Chondrocyte (in vitro differentiated cells): ENCODE measurements around the gene PERM1. TPM values are rescaled to one million over a fixed set of nuclear protein-coding genes. Genes with fewer than 3 reads are reported as not detected.
A peak's percentile ranks its signal among the peaks of the same experiment; 100 is the strongest.

ENCODE experiments used
- DNase-seq: peaks from one replicate; pipeline ENCODE4 v3.0.0; 2021; ENCODE audit warnings: mixed read lengths, low spot score
- H3K27ac Mint-ChIP-seq: one replicate; pipeline ENCODE4 v1.8.0; 2021; ENCODE audit warnings: mild to moderate bottlenecking, moderate library complexity, mixed read lengths; ENCODE audit not compliant: unreplicated experiment
- H3K27me3 Mint-ChIP-seq: 2 replicates; pipeline ENCODE4 v1.8.0; 2021; ENCODE audit warnings: low read depth, mixed read lengths
- H3K36me3 Mint-ChIP-seq: 2 replicates; pipeline ENCODE4 v1.8.0; 2021; ENCODE audit warnings: low read depth, mixed read lengths
- H3K4me1 Mint-ChIP-seq: 2 replicates; pipeline ENCODE4 v1.8.0; 2021; ENCODE audit warnings: low read depth, mild to moderate bottlenecking, mixed read lengths
- H3K4me3 Mint-ChIP-seq: one replicate; pipeline ENCODE4 v1.8.0; 2021; ENCODE audit warnings: mild to moderate bottlenecking, moderate library complexity, mixed read lengths; ENCODE audit not compliant: unreplicated experiment
- H3K9me3 Mint-ChIP-seq: 2 replicates; pipeline ENCODE4 v1.8.0; 2021; ENCODE audit warnings: low read depth, mixed read lengths
- CTCF ChIP-seq: fragments of 200-600 bp; sonication (generic); IDR thresholded peaks from 2 replicates; pipeline ENCODE4 v1.5.0; 2021; ENCODE audit warnings: antibody characterized with exemption, mild to moderate bottlenecking, moderate library complexity
- total RNA-seq: library from RNA; stranded (reverse); gene quantifications from 3 replicates; pipeline ENCODE4 v1.2.1, GENCODE V29; 2021

The PERM1 gene
- total RNA-seq, 1 donor from 2014 or later: 0.37 TPM

- DNase-seq: no peak
- Mint-ChIP-seq H3K27ac (no peak overlapping the region), H3K4me1 (peaks cover 34% of the 10 kb centered on the region), H3K36me3 (no peaks in the 10 kb centered on the region), H3K9me3 (no peaks in the 10 kb centered on the region), H3K4me3 (no peak overlapping the region), H3K27me3 (no peaks in the 10 kb centered on the region)
- TF ChIP-seq CTCF: no peak
These were observed 42.3 kb downstream of the PERM1 start for GRCh38 chr1:939511-940106.

- H3K9me3 Mint-ChIP-seq: no peaks in the 10 kb centered on the region
- peaks cover 27% of the 10 kb centered on the region for H3K4me1 Mint-ChIP-seq
- H3K27ac Mint-ChIP-seq: no peak overlapping the region
- no peaks in the 10 kb centered on the region for H3K36me3 Mint-ChIP-seq
- no peak for TF ChIP-seq CTCF
- no peak for DNase-seq
- H3K27me3 Mint-ChIP-seq: no peaks in the 10 kb centered on the region
- H3K4me3 Mint-ChIP-seq: no peak overlapping the region
These were observed 43.0 kb downstream of the PERM1 start for GRCh38 chr1:938711-939489.

- Mint-ChIP-seq H3K9me3 (no peaks in the 10 kb centered on the region), H3K36me3 (no peaks in the 10 kb centered on the region), H3K27me3 (no peaks in the 10 kb centered on the region), H3K4me3 (no peak overlapping the region), H3K4me1 (peaks cover 24% of the 10 kb centered on the region), H3K27ac (no peak overlapping the region)
- no peak for DNase-seq
- peak; percentile 70 for TF ChIP-seq CTCF
These were observed 43.7 kb downstream of the PERM1 start for GRCh38 chr1:938088-938683.

GRCh38 chr1:937521-937920 lies 44.4 kb downstream of the PERM1 start:
- Mint-ChIP-seq H3K27ac (no peak overlapping the region), H3K27me3 (no peaks in the 10 kb centered on the region), H3K4me1 (peaks cover 22% of the 10 kb centered on the region), H3K36me3 (no peaks in the 10 kb centered on the region), H3K9me3 (no peaks in the 10 kb centered on the region), H3K4me3 (no peak overlapping the region)
- no peak for TF ChIP-seq CTCF
- DNase-seq: no peak

DNA sequence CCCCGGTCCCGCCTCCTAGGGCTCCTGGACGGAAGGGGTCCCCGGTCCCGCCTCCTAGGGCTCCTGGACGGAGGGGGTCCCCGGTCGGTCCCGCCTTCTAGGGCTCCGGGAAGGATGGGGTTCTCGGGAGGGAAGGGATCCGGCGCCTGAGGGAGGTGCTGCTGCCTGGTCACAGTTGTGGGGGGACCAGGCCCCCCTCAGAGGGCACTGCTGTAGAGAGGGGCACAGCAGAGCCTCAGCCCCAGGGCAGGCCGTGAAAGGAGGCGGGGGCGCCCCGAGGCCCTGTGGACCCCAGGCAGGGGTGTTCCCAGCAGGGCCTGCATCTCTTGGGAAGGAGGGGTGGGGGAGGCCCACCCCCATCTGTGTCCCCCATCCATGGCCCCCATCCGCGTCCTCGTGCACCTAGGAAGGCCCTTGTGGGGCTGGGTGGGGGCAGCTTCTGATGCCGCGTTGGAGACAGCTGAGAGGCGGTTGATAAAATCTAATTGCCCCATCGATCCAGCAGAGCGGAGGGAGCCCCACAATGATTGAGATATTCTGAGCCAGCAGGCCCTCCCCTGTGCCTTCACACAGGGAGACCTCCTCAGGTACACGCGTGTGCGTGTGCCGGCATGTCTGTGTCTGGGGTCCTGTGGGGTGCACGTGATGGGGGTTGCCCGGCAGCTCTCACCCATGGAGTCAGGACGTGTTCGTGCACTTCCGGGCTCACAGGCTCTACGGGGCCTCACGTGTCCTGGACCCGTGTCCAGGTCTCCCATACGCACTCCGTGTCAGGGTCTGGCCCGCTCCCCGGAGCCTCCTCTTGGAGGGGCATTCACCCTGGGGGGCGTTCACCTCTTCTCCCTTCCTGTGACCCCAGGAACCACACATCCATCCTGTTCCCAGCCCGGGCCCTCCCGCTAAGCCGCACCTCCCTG lies 45.3 kb downstream of the PERM1 start:
- DNase-seq: no peak
- no peaks in the 10 kb centered on the region for H3K27me3 Mint-ChIP-seq
- TF ChIP-seq CTCF: no peak
- H3K27ac Mint-ChIP-seq: no peak overlapping the region
- H3K4me3 Mint-ChIP-seq: no peak overlapping the region
- H3K36me3 Mint-ChIP-seq: no peaks in the 10 kb centered on the region
- peaks cover 24% of the 10 kb centered on the region for H3K4me1 Mint-ChIP-seq
- no peaks in the 10 kb centered on the region for H3K9me3 Mint-ChIP-seq
